ENCODE data around the gene HIVEP2. TPM values are rescaled to one million over a fixed set of nuclear protein-coding genes. Genes with fewer than 3 reads are reported as not detected.
A peak's percentile ranks its signal among the peaks of the same experiment; 100 is the strongest.

The HIVEP2 gene
- total RNA-seq, 1 donor from 2014 or later = 24.6 TPM

DNA sequence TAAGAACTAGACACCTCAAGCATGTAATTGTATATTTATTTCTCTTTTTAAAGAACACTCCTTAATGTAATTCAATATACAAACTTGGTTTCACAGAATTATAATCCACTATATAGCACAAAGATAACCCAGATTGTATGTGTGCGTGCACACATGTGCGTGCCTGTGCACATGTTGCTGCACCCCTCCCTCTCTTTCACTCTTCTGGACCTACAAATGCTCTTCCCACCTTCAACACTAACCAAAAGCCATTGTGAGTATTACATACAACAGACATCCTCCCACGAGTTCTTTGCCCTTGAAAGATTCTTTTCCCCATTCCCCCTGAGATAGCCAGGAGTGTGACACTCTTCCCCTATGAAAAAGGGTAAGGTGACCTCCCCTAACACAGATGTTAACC, 193.5 kb downstream of the HIVEP2 start:
- H3K27me3 ChIP-seq (ENCODE audit: control insufficient read depth, insufficient read depth, low read length) = no peaks in the 10 kb centered on the region
- no peak overlapping the region for H3K4me3 ChIP-seq (ENCODE audit: low read depth, low read length)
- no peaks in the 10 kb centered on the region for H3K36me3 ChIP-seq (ENCODE audit: control insufficient read depth, insufficient read depth, low read length)
- TF ChIP-seq, protein P1, sequence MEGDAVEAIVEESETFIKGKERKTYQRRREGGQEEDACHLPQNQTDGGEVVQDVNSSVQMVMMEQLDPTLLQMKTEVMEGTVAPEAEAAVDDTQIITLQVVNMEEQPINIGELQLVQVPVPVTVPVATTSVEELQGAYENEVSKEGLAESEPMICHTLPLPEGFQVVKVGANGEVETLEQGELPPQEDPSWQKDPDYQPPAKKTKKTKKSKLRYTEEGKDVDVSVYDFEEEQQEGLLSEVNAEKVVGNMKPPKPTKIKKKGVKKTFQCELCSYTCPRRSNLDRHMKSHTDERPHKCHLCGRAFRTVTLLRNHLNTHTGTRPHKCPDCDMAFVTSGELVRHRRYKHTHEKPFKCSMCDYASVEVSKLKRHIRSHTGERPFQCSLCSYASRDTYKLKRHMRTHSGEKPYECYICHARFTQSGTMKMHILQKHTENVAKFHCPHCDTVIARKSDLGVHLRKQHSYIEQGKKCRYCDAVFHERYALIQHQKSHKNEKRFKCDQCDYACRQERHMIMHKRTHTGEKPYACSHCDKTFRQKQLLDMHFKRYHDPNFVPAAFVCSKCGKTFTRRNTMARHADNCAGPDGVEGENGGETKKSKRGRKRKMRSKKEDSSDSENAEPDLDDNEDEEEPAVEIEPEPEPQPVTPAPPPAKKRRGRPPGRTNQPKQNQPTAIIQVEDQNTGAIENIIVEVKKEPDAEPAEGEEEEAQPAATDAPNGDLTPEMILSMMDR (IDR thresholded peaks at IDR 0.05; ENCODE audit: insufficient read depth, low read length, poor library complexity, severe bottlenecking) = no peak
- DNase-seq (ENCODE audit: low read depth) = no peak

DNA sequence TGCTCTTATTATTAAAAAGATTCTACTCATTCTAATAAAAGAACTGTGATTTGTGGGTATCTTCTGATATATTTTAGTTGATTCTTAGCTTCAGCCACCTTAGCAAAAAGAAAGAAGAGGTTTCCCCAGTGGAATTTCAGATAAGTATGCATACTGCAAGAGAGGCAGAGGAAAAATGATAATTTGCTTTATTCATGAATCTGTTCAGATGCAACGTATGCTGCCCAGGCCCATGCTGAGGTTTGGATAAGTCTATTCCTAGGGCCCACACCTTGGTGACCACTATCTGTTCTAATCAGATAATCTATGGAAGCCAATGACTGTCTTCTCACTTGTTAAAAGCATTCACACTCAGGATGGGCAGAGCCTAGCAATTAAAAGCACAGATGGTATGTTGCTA, 194.0 kb downstream of the HIVEP2 start:
- TF ChIP-seq, protein P1 (IDR thresholded peaks at IDR 0.05; ENCODE audit: insufficient read depth, low read length, poor library complexity, severe bottlenecking) = no peak
- no peak overlapping the region for H3K4me3 ChIP-seq (ENCODE audit: low read depth, low read length)
- H3K36me3 ChIP-seq (ENCODE audit: control insufficient read depth, insufficient read depth, low read length) = no peaks in the 10 kb centered on the region
- no peaks in the 10 kb centered on the region for H3K27me3 ChIP-seq (ENCODE audit: control insufficient read depth, insufficient read depth, low read length)
- DNase-seq (ENCODE audit: low read depth) = no peak

DNA sequence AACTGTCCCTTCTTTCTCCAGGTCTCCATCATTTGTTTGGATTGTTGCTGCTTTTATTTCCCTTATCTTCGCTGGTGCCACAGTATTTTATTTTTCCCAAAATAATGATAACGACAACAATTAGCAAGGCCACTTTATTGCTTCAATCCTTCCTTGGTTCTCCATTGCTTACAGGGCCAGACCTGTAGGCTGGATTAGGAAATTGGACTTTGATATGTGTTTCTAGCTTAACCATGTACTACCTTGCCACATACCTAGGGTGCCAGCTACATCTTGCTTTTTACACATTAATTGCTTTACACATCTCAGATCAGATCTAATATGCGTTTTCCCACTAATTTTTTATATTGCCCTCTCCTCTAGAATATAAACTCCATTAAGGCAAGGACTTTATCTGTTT, 195.4 kb downstream of the HIVEP2 start:
- TF ChIP-seq, protein P1 (IDR thresholded peaks at IDR 0.05; ENCODE audit: insufficient read depth, low read length, poor library complexity, severe bottlenecking) = no peak
- no peak for DNase-seq (ENCODE audit: low read depth)
- no peak overlapping the region for H3K4me3 ChIP-seq (ENCODE audit: low read depth, low read length)
- no peaks in the 10 kb centered on the region for H3K36me3 ChIP-seq (ENCODE audit: control insufficient read depth, insufficient read depth, low read length)
- no peaks in the 10 kb centered on the region for H3K27me3 ChIP-seq (ENCODE audit: control insufficient read depth, insufficient read depth, low read length)

DNA sequence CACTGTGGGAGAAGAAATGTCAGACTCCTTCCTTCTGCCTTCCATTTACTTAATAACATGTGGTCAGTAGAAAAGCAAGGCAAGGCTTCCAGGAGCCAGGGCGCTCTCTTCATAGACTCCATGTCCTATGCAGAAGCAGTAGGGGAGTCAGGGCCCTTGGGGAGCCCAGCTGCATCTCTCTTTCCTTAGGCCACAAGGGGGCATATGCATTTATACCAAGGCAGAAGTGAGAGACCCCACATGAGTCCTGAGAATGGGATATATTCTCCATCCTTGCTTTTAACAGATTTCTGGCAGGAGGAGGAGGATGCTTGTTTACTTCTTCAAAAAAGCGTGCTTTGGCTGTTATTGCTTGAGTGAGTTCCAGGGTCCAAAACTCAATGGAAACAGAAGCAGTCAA, 198.5 kb downstream of the HIVEP2 start:
- Histone ChIP-seq H3K36me3 (ENCODE audit: control insufficient read depth, insufficient read depth, low read length) (no peaks in the 10 kb centered on the region), H3K27me3 (ENCODE audit: control insufficient read depth, insufficient read depth, low read length) (no peaks in the 10 kb centered on the region), H3K4me3 (ENCODE audit: low read depth, low read length) (no peak overlapping the region)
- TF ChIP-seq, protein P1 (IDR thresholded peaks at IDR 0.05; ENCODE audit: insufficient read depth, low read length, poor library complexity, severe bottlenecking) = peak; percentile 40
- no peak for DNase-seq (ENCODE audit: low read depth)

DNA sequence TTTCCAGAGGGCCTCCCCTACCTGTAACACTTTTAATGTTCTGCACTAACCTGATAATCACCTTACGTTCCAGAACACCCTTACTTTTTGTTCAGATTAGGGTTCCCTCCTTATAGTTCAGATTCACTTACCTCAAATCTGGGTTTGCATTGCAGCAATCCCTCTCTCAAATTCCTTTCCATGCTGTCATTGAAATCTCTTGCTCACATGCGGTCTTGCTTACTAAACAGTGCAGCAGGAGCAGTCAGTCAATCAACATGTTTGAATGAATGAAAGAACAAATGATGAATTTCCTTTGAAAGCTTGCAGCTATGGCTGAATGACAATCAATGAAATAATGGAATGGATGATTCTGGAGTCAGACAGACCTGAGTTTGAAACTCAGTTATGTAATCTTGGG, 200.1 kb downstream of the HIVEP2 start:
- no peak for DNase-seq (ENCODE audit: low read depth)
- Histone ChIP-seq H3K36me3 (ENCODE audit: control insufficient read depth, insufficient read depth, low read length) (no peaks in the 10 kb centered on the region), H3K27me3 (ENCODE audit: control insufficient read depth, insufficient read depth, low read length) (no peaks in the 10 kb centered on the region), H3K4me3 (ENCODE audit: low read depth, low read length) (no peak overlapping the region)
- TF ChIP-seq, protein P1 (IDR thresholded peaks at IDR 0.05; ENCODE audit: insufficient read depth, low read length, poor library complexity, severe bottlenecking) = no peak

DNA sequence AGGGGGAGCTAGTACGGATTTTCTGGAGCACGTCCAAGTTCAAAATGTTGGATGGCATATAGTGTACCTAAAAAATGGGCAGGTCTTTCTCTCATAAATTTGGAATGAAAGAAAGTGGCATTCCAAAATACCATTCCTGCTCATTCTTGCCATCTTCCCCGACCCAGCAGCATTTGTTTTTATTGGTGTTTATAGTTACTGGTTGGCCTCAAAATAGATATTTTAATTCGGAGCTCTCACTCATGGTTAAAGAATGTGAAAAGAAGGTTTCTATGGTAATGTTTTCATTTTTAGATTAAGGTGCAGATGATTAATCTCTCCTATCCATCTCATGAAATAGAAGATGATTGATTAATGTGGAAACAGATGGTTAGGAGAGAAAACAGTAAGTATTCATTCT, 204.5 kb downstream of the HIVEP2 start:
- no peak for DNase-seq (ENCODE audit: low read depth)
- H3K4me3 ChIP-seq (ENCODE audit: low read depth, low read length) = no peak overlapping the region
- no peaks in the 10 kb centered on the region for H3K36me3 ChIP-seq (ENCODE audit: control insufficient read depth, insufficient read depth, low read length)
- TF ChIP-seq, protein P1 (IDR thresholded peaks at IDR 0.05; ENCODE audit: insufficient read depth, low read length, poor library complexity, severe bottlenecking) = no peak
- no peaks in the 10 kb centered on the region for H3K27me3 ChIP-seq (ENCODE audit: control insufficient read depth, insufficient read depth, low read length)
